Measurements from ENCODE around the gene PTPRG.

DNA sequence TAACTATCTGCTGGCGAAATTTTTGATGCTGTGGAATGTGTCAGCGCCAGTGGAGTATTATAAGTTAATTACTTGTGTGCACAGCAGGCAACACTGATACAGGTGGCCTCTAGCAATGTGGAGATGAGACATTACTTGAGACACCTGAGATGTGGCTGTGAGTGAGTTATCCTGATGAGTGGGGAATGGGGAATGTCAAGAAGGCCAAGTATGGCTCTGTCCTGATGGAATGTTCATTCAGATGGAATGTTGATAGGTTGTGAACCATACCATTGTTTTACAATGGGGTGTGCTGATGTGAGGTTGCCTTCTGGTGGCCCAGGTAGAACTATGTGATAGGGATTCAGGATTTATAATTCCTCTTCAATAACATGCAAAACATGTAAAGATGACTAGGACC lies 404.8 kb downstream of the PTPRG start:
- no peak for TF ChIP-seq CTCF (IDR thresholded peaks at IDR 0.05)
- no peak for TF ChIP-seq POLR2A (IDR thresholded peaks at IDR 0.05)

Data from right lobe of liver (tissue), 4 donors.